HTERT RPE-1 (cell line): ENCODE data around the gene TBC1D25.
"Not testable (repeated sequence)": the region's sequence is repeated elsewhere in the genome, so short reads cannot be mapped to it uniquely, and the experiment has no call there.

Source experiments
- in situ Hi-C: fragments of 300-500 bp; cut with MboI; formaldehyde crosslinking; loops from 4 replicates; pipeline ENCODE4 v1.14.3; 2020; ENCODE audit warnings: low sequenced_read_pairs

The TBC1D25 gene

DNA sequence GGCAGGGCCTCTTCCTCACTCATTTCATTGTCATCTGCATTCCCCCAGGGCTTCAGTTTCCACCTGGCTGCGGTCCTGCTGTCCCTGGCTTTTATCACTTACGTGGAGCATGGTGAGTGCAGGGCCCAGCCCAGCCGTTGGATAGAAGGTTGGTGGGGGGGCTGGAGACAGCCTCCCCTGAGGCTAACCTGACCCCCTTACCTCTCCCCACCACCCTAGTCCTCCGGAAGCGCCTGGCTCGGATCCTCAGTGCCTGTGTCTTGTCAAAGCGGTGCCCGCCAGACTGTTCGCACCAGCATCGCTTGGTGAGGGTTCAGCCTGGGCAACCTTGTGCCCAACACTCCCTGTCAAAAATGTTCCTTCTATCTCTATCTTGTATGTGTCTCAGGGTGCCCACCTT lies 23.7 kb upstream of the TBC1D25 start:
- in situ Hi-C loops, result no loop called here

DNA sequence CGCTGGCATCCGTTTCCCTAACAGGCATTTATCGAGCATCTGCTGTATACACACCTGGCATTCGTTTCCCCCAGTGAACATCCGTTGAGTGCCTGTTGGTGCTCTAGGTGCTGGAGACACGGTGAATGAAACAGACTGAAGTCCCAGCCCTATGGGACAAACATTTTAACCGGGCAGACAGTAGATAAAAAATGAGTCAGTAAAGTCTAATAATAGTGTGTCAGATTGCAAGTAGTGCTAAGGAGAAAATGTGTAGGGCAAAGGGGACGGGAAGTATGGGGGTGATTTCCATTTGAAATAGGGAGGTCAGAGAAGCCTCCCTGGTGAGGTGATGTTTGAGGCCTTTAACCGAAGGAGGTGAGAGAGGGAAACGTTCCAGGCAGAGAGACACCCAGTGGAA lies 23.2 kb upstream of the TBC1D25 start:
- in situ Hi-C loops, result no loop called here

DNA sequence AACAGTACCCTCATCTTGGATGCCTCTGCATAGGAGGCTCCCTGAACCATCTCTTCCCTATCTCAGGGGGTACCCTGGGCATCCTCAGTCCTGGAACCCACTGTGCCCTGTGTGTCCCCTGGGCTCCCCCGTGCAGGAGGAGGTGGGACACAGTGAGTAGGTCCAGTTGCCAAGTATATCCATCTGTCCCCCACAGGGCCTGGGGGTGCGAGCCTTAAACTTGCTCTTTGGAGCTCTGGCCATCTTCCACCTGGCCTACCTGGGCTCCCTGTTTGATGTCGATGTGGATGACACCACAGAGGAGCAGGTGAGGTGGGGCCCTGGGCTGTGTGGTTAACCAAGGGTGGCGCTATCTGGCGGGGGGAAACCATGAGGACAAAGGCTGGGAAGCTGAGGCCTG lies 22.5 kb upstream of the TBC1D25 start:
- in situ Hi-C loops, result no loop called here

DNA sequence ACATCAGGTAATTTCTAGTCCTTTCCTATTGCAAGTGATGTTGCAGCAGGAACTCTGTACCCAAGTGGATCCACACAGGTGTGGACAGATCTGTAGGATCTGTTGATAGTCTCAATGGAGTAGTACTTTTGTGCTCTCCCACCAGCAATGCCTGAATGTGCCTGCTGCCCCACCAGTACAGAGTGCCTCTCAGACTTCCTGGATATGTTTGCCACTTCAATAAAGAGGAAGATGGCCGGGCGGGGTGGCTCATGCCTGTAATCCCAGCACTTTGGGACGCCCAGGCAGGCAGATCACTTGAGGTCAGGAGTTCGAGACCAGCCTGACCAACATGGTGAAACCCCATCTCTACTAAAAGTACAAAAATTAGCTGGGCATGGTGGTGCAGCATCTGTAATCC lies 20.0 kb upstream of the TBC1D25 start:
- in situ Hi-C loops, result not testable (repeated sequence)

DNA sequence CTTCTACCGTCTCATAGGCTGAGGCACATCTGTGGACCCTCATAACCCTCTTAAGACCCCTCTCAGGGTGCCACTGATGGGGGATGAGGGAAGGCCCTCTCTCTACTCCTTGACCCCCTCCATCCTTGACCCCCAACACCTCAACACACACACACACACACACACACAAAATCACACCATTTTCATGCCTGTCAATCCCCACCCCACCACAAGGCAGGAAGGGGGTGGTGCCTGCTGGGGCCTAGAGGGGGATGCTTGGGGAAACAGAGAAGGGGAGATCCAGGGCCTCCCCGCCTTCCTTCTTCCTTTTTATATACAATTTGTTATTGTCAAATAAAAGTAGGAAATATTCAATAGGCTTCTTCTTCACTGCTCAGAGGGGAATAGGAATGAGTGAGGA lies 19.1 kb upstream of the TBC1D25 start:
- in situ Hi-C loops, result no loop called here

DNA sequence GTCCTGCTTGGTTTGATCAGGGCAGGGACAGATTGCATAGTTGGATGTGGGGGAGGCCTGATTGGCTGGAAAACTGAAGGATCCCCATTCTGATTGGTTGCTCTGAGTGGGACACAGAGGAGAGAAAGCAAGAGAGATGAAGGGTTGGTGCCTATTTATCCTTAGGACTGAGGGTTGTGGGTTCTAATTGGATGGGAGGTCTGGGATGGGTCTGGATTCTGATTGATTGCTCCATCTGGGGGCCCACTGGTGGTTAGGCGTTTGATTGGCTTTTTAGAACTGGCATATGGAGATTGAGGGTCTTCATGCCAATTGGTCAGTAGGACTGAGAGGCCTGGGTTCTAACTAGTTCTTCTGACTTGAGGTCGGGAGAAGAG lies 18.6 kb upstream of the TBC1D25 start:
- in situ Hi-C loops, result no loop called here

DNA sequence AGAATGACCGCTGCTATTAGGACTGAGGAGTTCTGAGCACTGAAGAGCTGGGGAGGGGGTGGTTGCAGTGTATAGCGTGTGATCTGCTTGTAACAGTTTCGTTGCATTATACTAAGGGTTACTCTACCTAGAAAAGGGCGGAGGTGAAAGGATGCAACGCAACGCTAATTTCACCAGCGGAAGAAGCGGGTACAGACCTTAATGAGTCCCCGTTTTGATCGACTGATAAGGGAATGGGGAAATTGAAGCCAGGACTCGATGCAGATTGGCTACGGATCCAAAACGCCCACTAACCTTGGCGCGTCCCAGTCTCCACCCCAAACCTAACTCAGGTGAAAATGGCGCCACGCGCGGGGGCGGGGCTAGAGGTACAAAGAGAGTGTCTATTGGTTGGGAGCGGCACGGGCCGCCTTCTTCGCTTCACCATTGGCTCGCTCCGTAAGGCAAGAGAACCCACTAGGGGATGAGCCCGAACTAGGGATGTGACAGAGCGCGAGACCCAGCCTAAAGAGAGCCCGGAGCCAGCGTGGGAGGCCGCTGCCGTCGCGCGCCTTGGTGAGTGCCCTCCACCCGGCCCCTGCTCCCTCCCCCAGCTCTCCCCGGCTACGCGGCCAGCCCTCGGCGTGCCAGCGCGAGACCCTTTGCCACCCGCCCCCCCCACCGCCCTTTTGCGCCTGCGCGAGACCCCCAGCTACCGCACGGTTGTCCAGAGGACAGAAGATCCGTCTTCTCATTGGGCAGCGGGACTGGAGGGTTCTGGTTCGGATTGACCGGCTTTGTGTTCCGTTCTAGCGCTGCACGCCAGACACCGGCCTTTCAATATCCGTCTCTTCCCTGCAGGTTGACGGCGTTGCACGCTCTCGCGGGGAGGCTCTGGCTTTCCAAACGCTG lies 17.9 kb upstream of the TBC1D25 start, which contains the start of gene EBP:
EBP (plus strand) TSS at position 456 of the 891 bp plus-strand sequence. CDS start 1,964 bp downstream, outside the sequence.
- in situ Hi-C loops, result no loop called here

DNA sequence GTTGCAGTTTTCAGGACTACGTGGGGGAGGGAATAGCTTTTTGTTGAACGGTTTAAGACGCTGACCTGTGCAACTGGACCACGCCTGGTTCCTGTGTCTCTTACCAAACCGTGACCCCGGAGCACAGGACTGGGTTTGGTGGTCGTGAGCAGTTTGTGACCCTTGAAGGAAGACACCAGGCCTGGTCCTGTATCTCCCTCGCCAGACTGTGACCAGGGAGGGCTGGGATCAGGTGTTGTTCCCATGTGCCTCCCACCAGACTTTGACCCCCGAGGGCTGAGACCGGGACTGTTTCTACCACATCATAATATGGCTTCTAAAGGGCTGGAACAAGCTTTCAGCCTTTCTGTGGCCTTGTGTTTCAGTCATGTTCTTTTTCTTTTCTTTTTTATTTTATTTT lies 17.2 kb upstream of the TBC1D25 start:
- in situ Hi-C loops, result no loop called here

DNA sequence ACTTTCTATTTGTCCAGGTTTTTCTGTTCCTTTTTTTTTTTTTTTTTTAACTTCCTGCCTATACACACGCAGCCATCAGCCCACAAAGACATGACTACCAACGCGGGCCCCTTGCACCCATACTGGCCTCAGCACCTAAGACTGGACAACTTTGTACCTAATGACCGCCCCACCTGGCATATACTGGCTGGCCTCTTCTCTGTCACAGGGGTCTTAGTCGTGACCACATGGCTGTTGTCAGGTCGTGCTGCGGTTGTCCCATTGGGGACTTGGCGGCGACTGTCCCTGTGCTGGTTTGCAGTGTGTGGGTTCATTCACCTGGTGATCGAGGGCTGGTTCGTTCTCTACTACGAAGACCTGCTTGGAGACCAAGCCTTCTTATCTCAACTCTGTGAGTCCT lies 15.8 kb upstream of the TBC1D25 start:
- in situ Hi-C loops, result no loop called here

DNA sequence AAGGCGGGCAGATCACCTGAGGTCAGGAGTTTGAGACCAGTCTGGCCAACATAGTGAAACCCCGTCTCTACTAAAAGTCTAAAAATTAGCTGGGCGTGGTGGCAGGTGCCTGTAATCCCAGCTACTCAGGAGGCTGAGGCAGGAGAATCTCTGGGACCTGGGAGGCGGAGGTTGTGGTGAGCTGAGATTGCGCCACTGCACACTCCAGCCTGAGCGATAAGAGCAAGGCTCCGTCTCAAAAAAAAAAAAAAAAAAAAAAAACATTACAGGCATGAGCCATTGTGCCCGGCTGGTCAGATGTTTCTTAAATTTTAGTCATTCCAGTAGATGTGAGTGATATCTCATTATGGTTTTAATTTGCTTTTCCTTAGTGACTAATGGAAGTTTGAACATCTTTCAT lies 13.7 kb upstream of the TBC1D25 start:
- in situ Hi-C loops, result not testable (repeated sequence)

DNA sequence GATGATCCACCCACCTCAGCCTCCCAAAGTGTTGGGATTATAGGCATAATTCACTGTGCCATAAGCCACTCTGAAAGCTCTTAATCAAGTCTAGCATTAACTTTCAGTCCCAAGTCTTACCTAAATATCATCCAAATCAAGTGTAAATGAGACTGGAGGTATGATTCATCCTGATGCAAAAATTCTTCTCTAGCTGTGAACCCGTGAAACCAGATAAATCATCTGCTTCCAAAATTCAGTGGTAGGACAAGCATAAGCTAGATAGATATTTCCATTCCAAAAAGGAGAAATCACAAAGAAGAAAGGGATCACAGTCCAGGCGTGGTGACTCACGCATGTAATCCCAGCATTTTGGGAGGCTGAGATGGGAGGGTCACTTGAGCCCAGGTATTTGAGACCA lies 8.8 kb upstream of the TBC1D25 start:
- in situ Hi-C loops, result no loop called here

DNA sequence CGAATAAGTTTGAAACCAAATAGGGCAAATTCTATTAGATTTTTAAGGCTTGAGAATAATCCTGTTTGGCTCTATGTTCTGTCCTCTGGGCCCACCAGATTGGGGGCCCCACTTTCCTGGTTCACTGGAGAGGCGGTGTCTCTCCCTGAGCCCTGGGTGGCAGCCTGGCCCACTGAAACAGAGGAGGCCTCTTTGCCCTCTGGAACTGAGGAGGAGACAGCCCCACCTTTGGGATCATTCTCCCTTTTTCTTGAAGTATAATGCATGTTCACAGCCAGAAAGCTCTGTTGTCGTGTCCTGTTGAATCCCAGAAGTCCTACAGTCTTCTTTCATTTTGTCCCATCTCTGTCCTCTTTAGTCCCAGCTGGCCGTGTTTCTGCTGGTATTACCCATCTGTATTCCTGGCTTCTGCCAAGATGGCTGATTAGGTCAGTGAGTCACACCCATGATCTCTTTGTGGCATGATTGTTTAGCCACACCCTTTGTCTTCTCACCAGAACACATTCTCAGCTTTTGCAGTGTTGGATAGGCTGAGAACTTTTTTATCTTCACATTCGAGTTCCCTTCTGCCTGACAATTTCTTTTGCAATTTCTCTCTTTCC lies 8.1 kb upstream of the TBC1D25 start:
- in situ Hi-C loops, result no loop called here

DNA sequence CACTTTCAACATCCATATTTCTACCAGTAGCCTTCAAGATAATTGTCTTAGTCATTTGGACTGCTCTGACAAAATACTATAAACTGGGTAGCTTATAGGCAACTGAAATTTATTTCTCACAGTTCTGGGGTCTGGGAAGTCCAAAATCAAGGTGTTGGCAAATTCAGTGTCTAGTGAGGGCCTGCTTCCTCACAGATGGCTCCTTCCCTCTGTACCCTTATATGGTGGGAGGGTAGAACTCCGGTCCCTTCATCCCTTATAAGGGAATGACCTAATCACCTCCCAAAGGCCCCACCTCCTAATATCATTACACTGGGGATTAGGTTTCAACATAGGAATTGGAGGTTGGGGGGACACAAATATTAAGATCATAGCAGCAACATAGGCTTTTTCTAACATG lies 7.4 kb upstream of the TBC1D25 start:
- in situ Hi-C loops, result no loop called here

DNA sequence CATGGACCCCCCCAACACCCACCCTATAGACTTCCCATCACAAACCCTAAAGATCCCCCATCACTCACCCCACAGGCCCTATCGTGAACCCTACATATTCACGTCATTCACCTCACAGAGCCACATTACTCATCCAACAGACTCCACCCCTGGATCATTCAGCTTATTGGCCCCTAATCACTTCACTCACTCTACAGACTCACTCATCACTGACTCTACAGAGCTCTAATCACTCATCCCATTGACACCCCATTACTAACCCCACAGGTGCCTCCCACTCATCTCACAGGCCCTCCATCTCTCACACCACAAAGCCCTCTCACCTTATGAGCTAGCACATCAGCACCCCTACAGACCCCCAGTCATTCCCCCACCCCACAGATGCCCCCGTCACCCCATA lies 6.3 kb upstream of the TBC1D25 start:
- in situ Hi-C loops, result no loop called here

DNA sequence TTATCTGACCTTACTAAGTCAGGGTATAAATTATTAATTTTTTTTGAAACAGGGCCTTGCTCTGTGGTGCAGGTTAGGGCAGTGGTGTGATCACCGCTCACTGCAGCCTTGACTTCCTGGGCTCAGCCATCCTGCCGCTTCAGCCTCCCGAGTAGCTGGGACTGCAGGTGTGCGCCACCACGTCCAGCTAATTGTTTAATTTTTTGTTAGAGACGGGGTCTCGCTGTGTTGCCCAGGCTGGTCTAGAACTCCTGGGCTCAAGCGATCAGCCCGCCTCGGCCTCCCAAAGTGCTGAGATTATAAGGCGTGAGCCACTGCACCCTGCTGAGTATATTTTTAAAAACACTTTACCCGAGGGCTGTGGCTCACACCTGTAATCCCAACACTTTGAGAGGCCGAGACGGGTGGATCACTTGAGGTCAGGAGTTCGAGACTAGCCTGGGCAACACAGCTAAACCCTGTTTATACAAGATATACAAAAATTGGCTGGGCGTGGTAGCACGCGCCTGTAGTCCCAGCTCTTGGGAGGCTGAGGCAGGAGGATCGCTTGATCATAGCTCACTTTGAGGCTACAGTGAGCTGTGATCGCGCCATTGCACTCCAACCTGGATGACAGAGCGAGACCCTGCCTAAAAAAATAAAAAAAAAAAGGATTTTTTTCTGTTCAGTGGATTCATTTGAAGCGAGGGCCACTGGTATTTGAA lies 721 bp upstream of the TBC1D25 start:
- in situ Hi-C loops, result no loop called here

DNA sequence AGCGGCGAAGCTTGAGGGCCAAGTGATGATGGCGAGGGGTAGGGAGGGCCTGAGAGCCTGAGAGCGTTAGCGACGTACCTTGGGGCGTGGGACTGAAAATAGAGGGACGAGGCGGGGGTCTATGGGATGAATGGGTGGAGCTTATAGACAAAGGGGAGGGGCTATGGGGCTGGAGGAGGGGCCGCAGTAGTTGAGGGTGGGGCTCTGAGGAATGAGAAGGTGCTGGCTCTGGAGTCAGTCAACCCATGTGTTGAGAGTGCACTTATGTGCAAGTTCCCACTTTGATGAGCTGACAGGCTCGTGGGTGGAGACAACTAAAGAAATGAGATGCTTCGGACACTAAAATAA lies 488 bp downstream of the TBC1D25 start:
- in situ Hi-C loops, result no loop called here

DNA sequence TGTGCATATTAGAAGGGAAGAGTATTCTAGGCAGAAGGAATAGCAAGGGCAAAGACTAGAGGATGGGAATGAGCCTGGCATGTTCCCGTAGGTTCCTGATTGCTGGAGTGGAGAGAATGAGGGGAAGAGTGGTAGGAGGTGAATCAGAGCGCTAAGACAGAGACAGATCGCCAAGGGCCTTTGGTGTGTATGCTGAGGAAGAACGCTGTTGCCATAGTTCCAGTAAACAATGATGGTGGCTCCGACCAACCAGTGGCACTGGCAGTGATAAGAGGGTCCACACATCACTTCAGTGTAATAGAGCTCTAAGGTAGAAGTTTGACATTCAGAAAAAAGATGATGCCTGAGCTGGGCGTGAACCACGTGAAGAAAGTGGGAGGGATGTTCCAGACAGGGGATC lies 966 bp downstream of the TBC1D25 start:
- in situ Hi-C loops, result no loop called here

DNA sequence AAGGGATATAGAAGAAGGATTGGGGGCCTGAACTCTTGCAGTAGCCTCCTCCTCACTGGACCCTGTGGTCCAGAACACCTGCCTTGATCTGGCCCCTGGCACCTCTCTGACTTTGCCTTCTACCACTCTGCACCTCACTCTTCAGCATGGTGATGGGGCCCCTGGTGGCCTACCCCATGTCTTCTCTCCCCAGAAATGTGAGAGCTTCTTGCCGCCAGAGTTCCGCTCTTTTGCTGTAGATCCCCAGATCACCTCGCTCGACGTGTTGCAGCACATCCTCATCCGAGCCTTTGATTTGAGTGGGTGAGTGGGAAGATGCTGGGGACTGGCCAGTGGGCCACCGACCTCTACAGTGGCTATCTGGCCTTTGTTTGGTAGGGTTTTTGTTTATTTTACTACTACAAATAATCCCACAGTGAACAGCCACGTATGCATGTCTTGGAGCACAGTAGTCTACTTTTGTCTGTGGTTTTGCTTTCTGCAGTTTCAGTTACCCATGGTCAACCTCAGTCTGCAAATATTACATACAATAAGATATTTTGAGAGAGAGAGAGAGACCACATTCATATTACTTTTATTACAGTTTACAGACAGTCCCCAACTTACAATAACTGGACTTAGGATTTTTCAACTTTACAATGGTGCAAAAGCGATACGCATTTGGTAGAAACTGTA lies 1.8 kb downstream of the TBC1D25 start:
- in situ Hi-C loops, result no loop called here

DNA sequence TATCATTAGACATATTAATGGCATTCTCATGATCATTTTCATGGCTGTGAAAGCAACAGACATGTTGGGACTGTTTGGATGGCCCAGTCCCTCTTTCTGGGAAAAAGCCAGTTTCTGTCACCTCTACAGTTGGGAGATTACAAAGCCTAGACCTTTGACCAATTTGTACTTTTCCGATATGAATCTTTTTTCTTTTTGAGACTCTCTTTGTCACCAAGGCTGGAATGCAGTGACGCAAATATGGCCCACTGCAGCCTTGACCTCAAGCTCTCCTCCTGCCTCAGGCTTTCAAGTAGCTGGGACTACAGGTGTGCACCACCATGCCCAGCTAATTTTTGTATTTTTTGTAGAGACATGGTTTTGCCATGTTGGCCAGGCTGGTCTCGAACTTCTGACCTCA lies 9.4 kb downstream of the TBC1D25 start:
- in situ Hi-C loops, result no loop called here

DNA sequence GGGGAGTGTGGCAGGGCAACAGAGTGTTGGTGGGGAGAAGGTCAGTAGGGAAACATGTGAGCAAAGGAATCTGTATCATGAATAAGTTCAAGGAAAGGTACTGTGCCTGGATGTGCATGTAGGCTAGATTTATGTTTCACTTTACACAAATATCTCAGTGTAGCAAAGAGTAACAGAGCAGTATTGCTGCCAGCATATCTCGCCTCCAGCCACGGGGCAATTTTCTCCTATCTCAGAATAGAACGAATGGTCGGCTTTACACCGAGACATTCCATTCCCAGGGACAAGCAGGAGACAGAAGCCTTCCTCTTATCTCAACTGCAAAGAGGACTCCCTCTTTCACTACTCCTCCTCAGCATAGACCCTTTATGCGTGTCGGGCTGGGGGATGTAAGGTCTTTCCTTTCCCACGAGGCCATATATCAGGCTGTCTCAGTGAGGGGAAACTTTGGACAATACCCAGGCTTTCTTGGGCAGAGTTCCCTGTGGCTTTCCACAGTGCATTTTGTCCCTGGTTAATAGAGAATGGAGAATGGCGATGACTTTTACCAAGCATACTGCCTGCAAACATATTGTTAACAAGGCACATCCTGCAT lies 16.3 kb downstream of the TBC1D25 start:
- in situ Hi-C loops, result not testable (repeated sequence)

DNA sequence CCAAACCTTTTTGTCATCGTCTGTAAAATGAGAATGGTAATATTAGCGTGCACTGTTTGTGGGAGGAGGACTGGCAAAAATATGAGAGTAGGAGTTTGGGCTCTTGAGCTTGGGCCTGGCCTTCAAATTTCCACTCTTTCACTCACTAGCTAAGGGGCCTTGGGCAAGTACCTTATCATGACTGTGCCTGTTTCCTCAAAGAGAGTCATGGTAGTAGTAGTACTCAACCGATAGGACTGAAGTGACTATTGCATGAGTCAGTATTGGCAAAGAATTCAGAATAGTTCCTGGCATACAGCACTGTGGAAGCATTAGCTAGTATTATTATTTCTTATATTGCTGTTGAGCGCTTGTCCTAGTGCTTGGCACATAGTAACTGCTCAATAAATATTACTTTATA lies 18.8 kb downstream of the TBC1D25 start:
- in situ Hi-C loops, result no loop called here
